ENCODE measurements around the gene RIPOR1.

GRCh38 chr16:67552476-67552875 lies 23.8 kb downstream of the RIPOR1 start:
- TF ChIP-seq CTCF (conservative IDR thresholded peaks at IDR 0.05; ENCODE audit: low read depth, low read length) (no peak), EZH2 (IDR thresholded peaks at IDR 0.05; ENCODE audit: low read length, unreplicated experiment) (no peak)

All from PC-3 (cell line).